Stomach (tissue), 9 donors: ENCODE measurements around the gene CLEC2A. TPM values are rescaled to one million over a fixed set of nuclear protein-coding genes. Genes with fewer than 3 reads are reported as not detected.

Experiments used
- DNase-seq, 2 donors: peaks; one replicate each; pipeline versions ENCODE4 v3.0.0 to v3.0.0-alpha.2; 2013 to 2019
- H3K27ac ChIP-seq, 5 donors: fragments of 200-600 bp in 4 of 5; sonication (generic) in 4 of 5; one replicate each; pipeline ENCODE4 v1.5.1; 2013 to 2019; ENCODE audit warnings: mild to moderate bottlenecking in 1 of 5, moderate library complexity in 1 of 5
- H3K27me3 ChIP-seq, 3 donors: fragments of 200-600 bp; sonication (generic); one replicate each; pipeline ENCODE4 v1.5.1; 2017 to 2019; ENCODE audit warnings: mixed run types in 1 of 3
- H3K36me3 ChIP-seq, 4 donors: fragments of 200-600 bp; sonication (generic); 1 replicate in 3 of 4; 2 replicates in 1 of 4; pipeline ENCODE4 v1.5.1; 2016 to 2019
- H3K4me1 ChIP-seq, 4 donors: fragments of 200-600 bp; sonication (generic); one replicate each; pipeline ENCODE4 v1.5.1; 2016 to 2019
- H3K4me3 ChIP-seq, 4 donors: fragments of 200-600 bp; sonication (generic) in 3 of 4; one replicate each; pipeline ENCODE4 v1.5.1; 2016 to 2019; ENCODE audit warnings: mild to moderate bottlenecking in 1 of 4
- H3K9me3 ChIP-seq, 4 donors: fragments of 200-600 bp; sonication (generic); one replicate each; pipeline ENCODE4 v1.5.1; 2016 to 2019
- EP300 ChIP-seq: sonication (generic); formaldehyde crosslinking; IDR thresholded peaks from one replicate; pipeline ENCODE4 v1.6.1; 2017; ENCODE audit warnings: antibody characterized with exemption
- POLR2A ChIP-seq, 4 donors: fragments of 450-650 bp; IDR thresholded peaks; one replicate each; pipeline ENCODE4 v1.6.1; 2016; ENCODE audit warnings: antibody characterized with exemption in 4 of 4, control low read depth in 2 of 4, mild to moderate bottlenecking in 1 of 4, moderate library complexity in 1 of 4
- POLR2AphosphoS5 ChIP-seq, 3 donors: sonication (generic); formaldehyde crosslinking; IDR thresholded peaks; one replicate each; pipeline ENCODE4 v1.6.1; 2016; ENCODE audit warnings: antibody characterized with exemption in 3 of 3
- WGBS, 5 donors: extraction: QIAGEN DNeasy Blood & Tissue Kit in 3 of 5; methylation state at CpG; one replicate each; pipeline versions ENCODE4 v1.1.5 to v1.1.7; 2013 to 2018; 5-methylcytosine and 5-hydroxymethylcytosine counted together
- intact Hi-C: fragments of 100-400 bp; cut with DNase I; formaldehyde crosslinking; loops from one replicate; pipeline ENCODE4 v1.15.1; 2023; ENCODE audit warnings: low total_unique reads
- polyA plus RNA-seq, 3 donors: library from polyadenylated mRNA; stranded (reverse); fragments of 200-250 nt; gene quantifications; one replicate each; pipeline ENCODE4 v1.2.3, GENCODE V29; 2013
- total RNA-seq, 5 donors: library from RNA; depleted of rRNA; stranded (reverse); fragments of >200 nt; gene quantifications; one replicate each; pipeline versions ENCODE4 v1.1.0 to v1.2.3, GENCODE V29; 2014 to 2016
- TF ChIP-seq, protein P1 (sequence below), 7 experiments: fragments of 450-650 bp in 4 of 7; fragments of 200-600 bp in 3 of 7; sonication (generic) in 3 of 7; IDR thresholded peaks; one replicate each; pipeline ENCODE4 v1.5.1; 2016 to 2019; ENCODE audit warnings: antibody characterized with exemption in 7 of 7, control low read depth in 2 of 7, mild to moderate bottlenecking in 1 of 7
- donor health status: healthy with polysubstance abuse.
- donor health status: Bipolar disorder and iron deficiency.
- donor health status: healthy.

CLEC2A gene
- total and polyA plus RNA-seq, 8 donors = not detected

DNA sequence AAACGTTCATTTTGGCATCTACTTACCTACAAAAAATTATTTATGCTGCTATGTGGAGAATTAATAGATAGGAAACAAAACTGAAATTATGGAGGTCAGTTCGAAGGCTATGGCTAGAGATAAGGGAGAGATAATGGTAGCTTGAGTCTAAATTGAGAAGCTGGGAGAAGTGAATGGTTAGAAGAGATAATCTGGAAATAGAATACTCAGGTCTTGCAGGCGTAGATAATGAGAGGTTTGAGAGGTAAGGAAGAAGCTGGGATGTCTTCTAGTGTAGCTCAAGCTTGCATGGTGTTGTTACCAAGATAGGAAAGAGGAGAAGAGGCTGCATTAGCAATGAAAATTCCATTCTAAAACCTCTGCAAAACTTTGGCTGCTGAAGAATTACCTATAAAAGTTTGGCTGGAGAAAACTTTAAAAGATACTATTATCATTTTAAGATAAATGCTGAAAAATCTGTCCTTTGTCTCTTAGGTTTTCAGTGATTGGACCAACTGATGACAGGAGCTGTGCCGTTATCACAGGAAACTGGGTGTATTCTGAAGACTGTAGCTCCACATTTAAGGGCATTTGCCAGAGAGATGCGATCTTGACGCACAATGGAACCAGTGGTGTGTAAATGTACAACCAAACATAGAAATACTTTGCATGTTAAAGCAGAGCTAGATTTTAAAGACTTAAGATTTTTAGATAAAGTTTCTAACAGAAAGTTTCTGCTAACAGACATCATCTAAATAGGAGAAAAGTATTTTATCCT is 36.8 kb downstream of the CLEC2A start:
- TF ChIP-seq EP300 (no peak), POLR2AphosphoS5 (IDR thresholded peaks at IDR 0.05) (no peak), POLR2A (IDR thresholded peaks at IDR 0.05) (no peak)
- TF ChIP-seq, protein P1, sequence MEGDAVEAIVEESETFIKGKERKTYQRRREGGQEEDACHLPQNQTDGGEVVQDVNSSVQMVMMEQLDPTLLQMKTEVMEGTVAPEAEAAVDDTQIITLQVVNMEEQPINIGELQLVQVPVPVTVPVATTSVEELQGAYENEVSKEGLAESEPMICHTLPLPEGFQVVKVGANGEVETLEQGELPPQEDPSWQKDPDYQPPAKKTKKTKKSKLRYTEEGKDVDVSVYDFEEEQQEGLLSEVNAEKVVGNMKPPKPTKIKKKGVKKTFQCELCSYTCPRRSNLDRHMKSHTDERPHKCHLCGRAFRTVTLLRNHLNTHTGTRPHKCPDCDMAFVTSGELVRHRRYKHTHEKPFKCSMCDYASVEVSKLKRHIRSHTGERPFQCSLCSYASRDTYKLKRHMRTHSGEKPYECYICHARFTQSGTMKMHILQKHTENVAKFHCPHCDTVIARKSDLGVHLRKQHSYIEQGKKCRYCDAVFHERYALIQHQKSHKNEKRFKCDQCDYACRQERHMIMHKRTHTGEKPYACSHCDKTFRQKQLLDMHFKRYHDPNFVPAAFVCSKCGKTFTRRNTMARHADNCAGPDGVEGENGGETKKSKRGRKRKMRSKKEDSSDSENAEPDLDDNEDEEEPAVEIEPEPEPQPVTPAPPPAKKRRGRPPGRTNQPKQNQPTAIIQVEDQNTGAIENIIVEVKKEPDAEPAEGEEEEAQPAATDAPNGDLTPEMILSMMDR (IDR thresholded peaks at IDR 0.05) = no peak
- H3K4me1 ChIP-seq = no peaks in the 10 kb centered on the region
- intact Hi-C loops = no loop called here
- no peak overlapping the region for H3K27ac ChIP-seq
- no peaks in the 10 kb centered on the region for H3K36me3 ChIP-seq
- no peaks in the 10 kb centered on the region for H3K27me3 ChIP-seq
- no peaks in the 10 kb centered on the region for H3K9me3 ChIP-seq
- WGBS, 5 donors = 69 to 80% (median 70%) methylated on average over 6 of the region's 6 CpGs
- DNase-seq = no peak
- H3K4me3 ChIP-seq = no peak overlapping the region

GRCh38 chr12:9888665-9889273 is 43.4 kb downstream of the CLEC2A start:
- DNase-seq = no peak

DNA sequence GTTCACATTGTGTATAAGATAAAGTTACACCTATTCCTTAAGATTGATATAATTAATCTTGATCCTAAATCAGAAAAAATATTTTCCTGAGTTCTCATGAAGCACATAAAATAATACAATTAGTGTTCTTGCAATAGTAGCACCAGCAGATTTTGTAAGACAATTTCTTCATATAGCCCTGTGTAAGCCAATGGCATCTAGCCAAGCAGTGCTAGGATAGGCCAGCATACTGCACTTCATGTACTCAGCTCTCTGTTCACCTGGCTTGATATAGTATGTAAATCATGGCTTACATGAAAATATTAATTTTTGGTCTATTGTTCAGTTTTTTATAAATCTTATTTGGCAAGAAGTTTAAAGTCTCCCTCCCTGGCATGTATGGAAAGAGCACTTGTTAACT is 49.0 kb downstream of the CLEC2A start:
- no peaks in the 10 kb centered on the region for H3K36me3 ChIP-seq
- no peaks in the 10 kb centered on the region for H3K27me3 ChIP-seq
- H3K9me3 ChIP-seq = no peaks in the 10 kb centered on the region
- H3K27ac ChIP-seq = no peak overlapping the region
- no peak overlapping the region for H3K4me3 ChIP-seq
- no peak for TF ChIP-seq EP300
- TF ChIP-seq, protein P1 (IDR thresholded peaks at IDR 0.05) = no peak
- TF ChIP-seq POLR2AphosphoS5 (IDR thresholded peaks at IDR 0.05) = no peak
- DNase-seq = no peak
- intact Hi-C loops = no loop called here
- no peaks in the 10 kb centered on the region for H3K4me1 ChIP-seq

More at GRCh38 chr12:9888665-9889273, 43.4 kb downstream of the CLEC2A start:
- H3K27me3 ChIP-seq = no peaks in the 10 kb centered on the region
- H3K4me1 ChIP-seq = no peaks in the 10 kb centered on the region
- H3K27ac ChIP-seq = no peak overlapping the region
- H3K9me3 ChIP-seq = no peaks in the 10 kb centered on the region
- no peak overlapping the region for H3K4me3 ChIP-seq
- H3K36me3 ChIP-seq = no peaks in the 10 kb centered on the region
- intact Hi-C loops = no loop called here
- TF ChIP-seq POLR2AphosphoS5 (IDR thresholded peaks at IDR 0.05) (no peak), EP300 (no peak), POLR2A (IDR thresholded peaks at IDR 0.05) (no peak)
- TF ChIP-seq, protein P1 (IDR thresholded peaks at IDR 0.05) = no peak
- 41 to 48% (median 43%) methylated on average over 4 of the region's 4 CpGs for WGBS, 5 donors

DNA sequence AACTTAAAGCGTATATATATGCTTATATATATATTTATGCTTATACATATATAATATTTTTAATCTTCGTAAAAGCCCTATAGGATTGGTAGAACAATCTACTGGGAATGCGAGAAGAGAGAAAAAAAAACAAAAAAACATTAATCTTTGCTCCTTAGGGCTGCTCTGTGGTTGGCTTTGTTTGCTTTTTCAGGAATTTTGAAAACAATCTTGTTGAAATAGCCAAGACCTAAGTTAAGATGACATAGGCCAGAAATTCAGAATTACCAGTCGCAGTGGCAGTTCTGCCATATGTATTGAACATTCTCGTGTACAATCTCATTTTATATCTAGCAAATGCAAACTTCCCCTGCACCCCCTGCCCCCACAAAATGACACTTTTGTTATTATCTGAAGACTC is 50.2 kb downstream of the CLEC2A start:
- no peaks in the 10 kb centered on the region for H3K27me3 ChIP-seq
- H3K27ac ChIP-seq = no peak overlapping the region
- no peak for DNase-seq
- no peaks in the 10 kb centered on the region for H3K36me3 ChIP-seq
- TF ChIP-seq, protein P1 (IDR thresholded peaks at IDR 0.05) = no peak
- TF ChIP-seq EP300 = no peak
- TF ChIP-seq POLR2AphosphoS5 (IDR thresholded peaks at IDR 0.05) = no peak
- TF ChIP-seq POLR2A (IDR thresholded peaks at IDR 0.05) = no peak
- WGBS, 5 donors = 61 to 73% (median 66%) methylated on average over 5 of the region's 5 CpGs
- no peaks in the 10 kb centered on the region for H3K9me3 ChIP-seq
- no peaks in the 10 kb centered on the region for H3K4me1 ChIP-seq
- intact Hi-C loops = no loop called here
- no peak overlapping the region for H3K4me3 ChIP-seq
